ENCODE data around the gene NCOA5. TPM values are rescaled to one million over a fixed set of nuclear protein-coding genes. Genes with fewer than 3 reads are reported as not detected.

NCOA5 gene
- total RNA-seq (14.3 and 23.4 TPM in 2 replicates), polyA plus RNA-seq (17.5 and 20.4 TPM in 2 replicates)

DNA sequence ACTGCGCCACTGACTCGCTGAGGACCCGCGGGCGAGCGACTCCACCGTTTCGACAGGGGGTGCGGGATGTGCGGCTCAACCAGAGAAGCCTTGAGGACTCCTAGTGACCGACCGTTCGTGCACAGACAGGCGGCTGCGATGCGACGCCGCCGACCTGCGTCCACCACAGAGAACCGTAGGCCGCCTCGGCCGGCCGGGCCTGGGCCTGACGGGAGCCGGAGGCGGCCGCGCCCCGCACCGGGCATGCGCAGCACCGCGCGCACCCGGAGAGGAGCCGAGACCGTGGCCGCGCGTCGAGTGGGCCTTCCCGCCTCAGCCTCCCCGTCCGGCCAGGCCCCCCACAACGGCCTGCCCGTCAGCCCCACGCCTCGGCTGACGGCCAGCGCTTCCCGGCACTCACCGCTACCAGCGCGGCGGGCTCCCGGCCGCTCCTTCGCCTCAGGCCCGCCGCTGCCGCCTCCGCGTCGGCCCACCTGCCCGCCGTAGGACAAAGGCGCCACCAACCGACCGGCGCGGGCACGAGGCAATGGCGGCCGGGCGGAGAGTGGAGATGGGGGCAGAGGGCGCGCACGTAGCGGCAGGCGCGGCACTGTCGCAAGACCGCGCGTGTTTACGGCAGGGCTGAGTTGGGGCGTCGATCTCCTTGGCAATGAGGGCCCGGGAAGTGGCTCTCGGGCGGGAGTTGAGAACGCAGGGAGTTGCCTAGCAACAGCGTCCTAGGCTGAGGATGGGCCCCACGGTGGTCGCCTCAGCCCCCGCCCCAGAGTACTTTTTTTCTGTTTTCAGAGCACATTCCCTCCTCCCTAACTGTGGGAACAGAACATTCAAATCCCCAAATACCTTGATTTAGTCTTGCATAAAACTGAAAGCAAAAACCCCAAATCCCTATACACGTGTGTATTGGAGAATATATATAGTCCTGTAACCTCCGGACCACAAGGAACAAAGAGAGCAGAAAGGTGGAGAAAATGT is at the start of gene NCOA5:
TSS of gene NCOA5 (minus strand) at position 546 of the 972 bp plus-strand sequence. CDS start 10,538 bp downstream, outside the sequence.
- DNase-seq (ENCODE audit: low read depth in 1 of 2, low spot score in 1 of 2): peak; percentile 98
- Histone ChIP-seq H3K9me3 (ENCODE audit: low read depth) (no peaks in the 10 kb centered on the region), H3K27me3 (no peaks in the 10 kb centered on the region), H3K4me1 (ENCODE audit: low read depth) (peaks cover 25% of the 10 kb centered on the region), H3K4me3 (peak within 1 kb of the TSS; percentile 82), H3K27ac (peak within 1 kb of the TSS; percentile 99), H3K36me3 (no peaks in the 10 kb centered on the region)
- peak; percentile 30 for TF ChIP-seq CTCF (IDR thresholded peaks at IDR 0.05; ENCODE audit: low read depth, low read length)

GRCh38 chr20:46139266-46139889 is 49.6 kb upstream of the NCOA5 start:
- peaks cover 5% of the 10 kb centered on the region for H3K4me1 ChIP-seq (ENCODE audit: low read depth)
- DNase-seq (ENCODE audit: low read depth in 1 of 2, low spot score in 1 of 2): peak; percentile 22 to 27
- H3K4me3 ChIP-seq: no peak overlapping the region
- no peaks in the 10 kb centered on the region for H3K9me3 ChIP-seq (ENCODE audit: low read depth)
- no peaks in the 10 kb centered on the region for H3K36me3 ChIP-seq
- no peak for TF ChIP-seq CTCF (IDR thresholded peaks at IDR 0.05; ENCODE audit: low read depth, low read length)
- no peaks in the 10 kb centered on the region for H3K27me3 ChIP-seq
- no peak overlapping the region for H3K27ac ChIP-seq

DNA sequence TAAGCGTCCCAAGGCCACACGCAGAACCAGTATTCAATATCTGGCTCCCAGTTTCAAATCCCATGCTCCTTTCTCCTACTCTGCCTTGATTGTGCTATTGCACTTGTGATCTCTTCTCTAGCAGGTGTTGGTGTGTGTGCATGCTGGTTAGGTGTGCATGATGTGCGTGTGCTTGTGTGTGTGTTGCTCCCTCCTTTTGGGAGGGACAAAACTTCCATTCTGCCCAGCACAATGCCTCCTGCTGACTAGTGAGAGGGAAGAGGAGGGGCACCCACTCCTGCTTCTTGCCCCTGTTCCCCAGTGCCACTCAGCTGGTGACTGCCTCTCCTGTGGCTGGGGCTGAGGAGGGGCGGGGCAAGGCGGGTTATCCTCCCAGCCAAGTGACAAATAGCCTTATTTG is 48.1 kb upstream of the NCOA5 start:
- H3K36me3 ChIP-seq: no peaks in the 10 kb centered on the region
- H3K27ac ChIP-seq: no peak overlapping the region
- H3K4me1 ChIP-seq (ENCODE audit: low read depth): peaks cover 5% of the 10 kb centered on the region
- TF ChIP-seq CTCF (IDR thresholded peaks at IDR 0.05; ENCODE audit: low read depth, low read length): no peak
- DNase-seq (ENCODE audit: low read depth in 1 of 2, low spot score in 1 of 2): no peak
- no peak overlapping the region for H3K4me3 ChIP-seq
- no peaks in the 10 kb centered on the region for H3K27me3 ChIP-seq
- no peaks in the 10 kb centered on the region for H3K9me3 ChIP-seq (ENCODE audit: low read depth)

GRCh38 chr20:46135856-46136633 is 46.3 kb upstream of the NCOA5 start:
- DNase-seq (ENCODE audit: low read depth in 1 of 2, low spot score in 1 of 2): no peak
- peaks cover 5% of the 10 kb centered on the region for H3K4me1 ChIP-seq (ENCODE audit: low read depth)
- no peak overlapping the region for H3K4me3 ChIP-seq
- H3K27me3 ChIP-seq: no peaks in the 10 kb centered on the region
- no peaks in the 10 kb centered on the region for H3K36me3 ChIP-seq
- no peak overlapping the region for H3K27ac ChIP-seq
- H3K9me3 ChIP-seq (ENCODE audit: low read depth): no peaks in the 10 kb centered on the region
- TF ChIP-seq CTCF (IDR thresholded peaks at IDR 0.05; ENCODE audit: low read depth, low read length): no peak

- Histone ChIP-seq H3K4me3 (no peak overlapping the region), H3K27me3 (no peaks in the 10 kb centered on the region), H3K4me1 (ENCODE audit: low read depth) (peaks cover 14% of the 10 kb centered on the region), H3K36me3 (no peaks in the 10 kb centered on the region), H3K27ac (no peak overlapping the region), H3K9me3 (ENCODE audit: low read depth) (no peaks in the 10 kb centered on the region)
- DNase-seq (ENCODE audit: low read depth in 1 of 2, low spot score in 1 of 2): no peak
- TF ChIP-seq CTCF (IDR thresholded peaks at IDR 0.05; ENCODE audit: low read depth, low read length): no peak
Measured at GRCh38 chr20:46134716-46135115, 45.0 kb upstream of the NCOA5 start.
